IMR-90 (cell line): ENCODE measurements around the gene PRICKLE2.

Source experiments
- BHLHE40 ChIP-seq: fragments of 150-350 bp; IDR thresholded peaks from 2 replicates; pipeline ENCODE4 v1.6.1; 2016; ENCODE audit warnings: mild to moderate bottlenecking, low read depth, low read length
- CTCF ChIP-seq: conservative IDR thresholded peaks from 2 replicates; pipeline ENCODE4 v1.5.1; 2012; ENCODE audit warnings: mild to moderate bottlenecking, low read depth, low read length, improper control_type of control experiment
- FOS ChIP-seq: fragments of 150-350 bp; IDR thresholded peaks from 2 replicates; pipeline ENCODE4 v1.6.1; 2016; ENCODE audit warnings: low read depth, low read length
- POLR2A ChIP-seq: IDR thresholded peaks from 2 replicates; pipeline ENCODE4 v1.6.1; 2012; ENCODE audit warnings: mild to moderate bottlenecking, low read depth, low read length
- RAD21 ChIP-seq: IDR thresholded peaks from 2 replicates; pipeline ENCODE4 v1.6.1; 2012; ENCODE audit warnings: low read length, improper control_type of control experiment
- RCOR1 ChIP-seq: IDR thresholded peaks from 2 replicates; pipeline ENCODE4 v1.6.1; 2012; ENCODE audit warnings: mild to moderate bottlenecking, low read length, improper control_type of control experiment; ENCODE audit not compliant: insufficient replicate concordance
- RFX5 ChIP-seq: IDR thresholded peaks from 2 replicates; pipeline ENCODE4 v1.8.0; 2012; ENCODE audit warnings: low read depth, mild to moderate bottlenecking, low read length, moderate library complexity
- TF ChIP-seq, protein P1 (sequence below): fragments of 150-350 bp; IDR thresholded peaks from 2 replicates; pipeline ENCODE4 v1.6.1; 2017; ENCODE audit warnings: mild to moderate bottlenecking, antibody characterized with exemption, low read length, low read depth

- no peak for TF ChIP-seq CTCF
- no peak for TF ChIP-seq FOS
- no peak for TF ChIP-seq RAD21
- TF ChIP-seq RCOR1 = no peak
- no peak for TF ChIP-seq BHLHE40
- no peak for TF ChIP-seq RFX5
- TF ChIP-seq, protein P1, sequence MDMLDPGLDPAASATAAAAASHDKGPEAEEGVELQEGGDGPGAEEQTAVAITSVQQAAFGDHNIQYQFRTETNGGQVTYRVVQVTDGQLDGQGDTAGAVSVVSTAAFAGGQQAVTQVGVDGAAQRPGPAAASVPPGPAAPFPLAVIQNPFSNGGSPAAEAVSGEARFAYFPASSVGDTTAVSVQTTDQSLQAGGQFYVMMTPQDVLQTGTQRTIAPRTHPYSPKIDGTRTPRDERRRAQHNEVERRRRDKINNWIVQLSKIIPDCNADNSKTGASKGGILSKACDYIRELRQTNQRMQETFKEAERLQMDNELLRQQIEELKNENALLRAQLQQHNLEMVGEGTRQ = no peak
- no peak for TF ChIP-seq POLR2A
These were observed 129.5 kb downstream of the PRICKLE2 start for GRCh38 chr3:64095802-64096201.
